NCI-H128 (cell line): ENCODE measurements around the gene MME.

Experiments used
- DNase-seq: peaks from one replicate; lab custom pipeline; 2025; ENCODE audit not compliant: unreplicated experiment; lab: John Stamatoyannopoulos, UW

The MME gene

DNA sequence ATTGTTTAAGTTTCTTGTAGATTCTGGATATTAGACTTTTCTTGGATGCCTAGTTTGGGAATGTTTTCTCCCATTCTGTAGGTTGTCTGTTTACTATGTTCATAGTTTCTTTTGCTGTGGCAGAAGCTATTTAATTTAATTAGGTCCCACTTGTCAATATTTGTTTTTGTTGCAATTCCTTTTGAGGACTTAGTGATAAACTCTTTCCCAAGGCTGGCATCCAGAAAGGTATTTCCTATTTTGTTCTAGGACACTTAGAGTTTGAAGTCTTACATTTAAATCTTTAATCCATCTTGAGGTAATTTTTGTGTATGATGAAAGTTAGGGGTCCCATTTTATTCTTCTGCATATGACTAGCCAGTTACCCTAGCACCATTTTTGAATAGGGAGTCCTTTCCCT lies 54.9 kb downstream of the MME start:
- DNase-seq, result no peak

GRCh38 chr3:155138677-155139076 lies 58.6 kb downstream of the MME start:
- DNase-seq, result no peak

GRCh38 chr3:155147588-155147987 lies 67.5 kb downstream of the MME start:
- DNase-seq, result no peak

DNA sequence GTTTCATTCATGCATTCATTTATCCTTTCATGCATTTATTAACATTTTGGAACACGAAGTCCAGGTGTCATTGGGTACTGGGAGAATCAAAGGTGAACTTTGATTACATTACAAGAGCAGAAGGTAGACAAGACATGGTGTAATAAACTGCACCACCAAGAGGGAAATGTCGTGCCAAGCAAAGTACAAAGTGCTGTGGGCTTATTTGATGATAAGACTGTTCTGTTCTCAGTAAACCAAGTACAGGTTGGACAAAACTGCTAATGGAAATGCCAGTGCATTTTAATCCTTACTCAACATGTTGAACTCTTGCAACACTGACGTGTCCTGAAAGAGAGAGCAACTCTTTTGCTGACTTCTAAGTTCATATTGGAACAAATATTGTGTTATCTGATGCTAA lies 69.4 kb downstream of the MME start:
- no peak for DNase-seq

GRCh38 chr3:155153242-155154186 lies 73.4 kb downstream of the MME start:
- DNase-seq, result no peak

DNA sequence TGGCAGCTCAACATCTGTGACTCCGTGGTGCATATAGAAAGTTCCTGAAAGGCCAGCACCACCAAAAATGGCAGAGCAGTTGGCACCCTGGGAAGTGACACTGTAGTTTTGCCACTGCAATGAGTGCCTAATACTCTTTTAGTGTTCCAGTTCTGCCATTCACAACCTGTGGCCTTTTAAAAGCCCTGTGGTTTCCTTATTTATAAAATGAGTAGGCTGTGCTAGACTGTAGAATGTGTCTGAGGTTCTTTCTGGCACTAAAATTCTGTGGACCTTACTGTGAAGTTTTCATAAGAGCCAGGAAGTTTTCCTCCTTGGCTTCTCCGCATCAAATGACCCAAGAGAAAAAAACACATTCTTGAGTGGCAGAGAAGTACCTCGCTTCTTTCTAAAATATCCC lies 74.1 kb downstream of the MME start:
- DNase-seq, result no peak

- no peak for DNase-seq
Measured at GRCh38 chr3:155158346-155159037, 78.4 kb downstream of the MME start.

DNA sequence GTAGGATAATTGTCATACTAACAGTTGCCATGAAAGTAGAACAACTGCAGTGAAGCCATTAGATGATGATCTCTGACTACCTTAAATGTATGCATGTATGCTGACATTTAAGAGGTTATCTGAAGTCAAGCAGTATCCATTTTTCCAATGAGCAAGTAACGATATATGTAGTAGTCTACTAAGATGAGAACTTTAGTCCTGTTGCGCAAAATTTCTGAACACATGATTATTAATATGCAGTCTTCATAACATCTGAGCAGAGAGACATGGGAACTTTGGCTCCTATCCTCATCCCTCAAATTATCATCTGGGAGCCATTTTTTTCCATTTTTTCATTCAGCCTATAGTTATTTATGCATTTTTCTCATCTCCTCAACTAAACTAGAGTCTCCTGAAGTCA lies 79.2 kb downstream of the MME start:
- no peak for DNase-seq

DNA sequence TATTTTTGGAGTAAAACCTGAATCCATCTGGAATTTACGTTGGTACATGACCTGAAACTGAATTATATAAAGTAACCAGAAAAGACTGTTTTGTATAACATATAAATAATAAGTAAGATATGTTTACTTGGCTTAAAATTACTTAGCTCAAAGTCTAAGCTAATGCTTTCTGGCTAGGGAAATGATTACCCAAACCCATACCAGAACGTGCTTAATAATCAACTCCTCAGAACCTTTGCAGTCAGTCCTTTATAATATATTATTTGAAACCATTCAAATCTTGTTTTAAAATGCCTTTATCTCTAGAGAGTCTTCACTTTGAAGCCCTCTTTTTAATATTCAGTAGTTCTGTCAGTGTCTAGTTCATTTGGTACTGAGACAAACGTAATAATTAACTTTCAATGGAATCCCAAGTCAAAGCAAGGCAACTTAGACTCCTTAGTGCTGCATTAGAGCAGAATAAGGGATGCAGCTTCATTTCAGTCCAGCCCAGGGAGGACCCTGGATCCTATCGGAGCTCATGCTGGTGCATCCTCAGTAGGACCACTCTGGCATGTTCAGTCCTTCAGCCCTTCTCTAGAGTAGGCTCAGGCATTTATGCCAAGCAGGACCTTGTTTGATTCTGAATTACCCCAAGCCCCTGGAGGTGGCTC lies 81.6 kb downstream of the MME start:
- no peak for DNase-seq

GRCh38 chr3:155164306-155164705 lies 84.2 kb downstream of the MME start:
- DNase-seq, result no peak

- DNase-seq, result no peak
Measured at GRCh38 chr3:155166441-155166840, 86.3 kb downstream of the MME start.

DNA sequence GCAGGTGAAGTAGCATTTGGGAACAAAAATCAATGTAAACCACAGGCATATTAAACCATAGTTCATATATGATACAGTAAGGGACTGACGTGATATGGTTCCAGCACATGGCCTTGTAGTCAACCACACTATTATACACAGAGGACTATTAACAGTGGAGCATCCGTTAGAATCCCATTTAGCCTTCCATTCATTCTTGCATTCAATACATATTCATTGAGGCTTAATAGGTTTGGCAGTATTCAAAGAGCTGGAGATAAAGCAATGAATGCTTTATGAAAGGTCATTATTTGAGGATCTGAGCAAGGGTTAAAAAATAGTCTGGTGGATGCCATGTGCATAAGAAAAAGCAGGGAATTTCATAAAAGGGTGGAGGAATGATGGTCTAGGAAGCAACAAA lies 89.1 kb downstream of the MME start:
- no peak for DNase-seq

- no peak for DNase-seq
Measured at GRCh38 chr3:155173771-155174170, 93.7 kb downstream of the MME start.

DNA sequence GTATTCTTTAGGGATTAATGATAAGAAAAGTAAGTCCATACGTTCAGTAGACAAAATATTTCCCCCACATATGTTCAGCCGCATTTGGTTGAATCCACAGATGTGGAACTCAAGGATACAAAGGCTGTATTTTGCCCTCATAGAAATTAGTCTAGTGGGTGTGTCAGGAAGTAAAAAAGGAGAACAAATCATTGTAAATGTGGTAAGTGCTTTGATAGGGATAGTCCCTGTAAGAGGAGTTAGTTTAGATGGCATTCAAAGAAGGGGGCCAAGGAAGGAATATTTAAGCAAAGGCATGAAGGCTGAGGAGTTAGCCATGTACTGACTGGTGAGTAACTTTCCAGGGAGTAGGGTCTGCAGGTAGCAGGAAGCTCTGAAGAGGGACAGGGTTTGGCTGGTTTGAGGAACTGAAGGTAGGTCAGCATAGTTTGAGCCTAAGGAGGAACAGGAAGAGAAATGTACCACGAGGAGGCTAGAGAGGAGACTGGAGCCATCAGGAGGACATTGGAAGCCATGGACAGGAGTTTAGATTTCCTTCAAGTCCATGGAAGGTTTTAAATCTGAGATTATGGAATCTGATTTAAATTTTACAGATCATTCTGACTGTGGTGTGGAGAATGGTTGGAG lies 98.8 kb downstream of the MME start:
- no peak for DNase-seq

DNA sequence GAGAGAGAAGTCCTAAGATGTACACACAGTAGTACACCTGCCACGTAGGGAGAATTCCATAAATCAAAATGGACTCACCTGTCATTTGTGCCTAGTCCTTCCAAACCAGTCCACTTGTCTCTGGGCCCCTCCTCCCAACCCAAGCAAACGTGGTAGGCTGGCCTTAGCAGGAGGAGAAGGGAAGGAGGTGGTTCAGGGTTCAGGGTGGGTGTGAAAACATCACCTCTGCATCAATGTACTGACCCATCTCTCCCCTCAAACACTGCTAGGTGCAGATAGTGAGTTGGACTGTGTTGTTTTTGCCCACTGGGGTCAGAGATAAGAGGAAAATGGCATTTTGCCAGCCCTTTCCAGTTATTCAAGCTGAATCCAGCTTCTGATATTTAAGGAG lies 99.3 kb downstream of the MME start:
- no peak for DNase-seq

- no peak for DNase-seq
Measured at GRCh38 chr3:155179966-155180757, 100.0 kb downstream of the MME start.

- no peak for DNase-seq
Measured at GRCh38 chr3:155182467-155182866, 102.3 kb downstream of the MME start.

GRCh38 chr3:155184011-155184410 lies 103.9 kb downstream of the MME start:
- DNase-seq, result no peak

DNA sequence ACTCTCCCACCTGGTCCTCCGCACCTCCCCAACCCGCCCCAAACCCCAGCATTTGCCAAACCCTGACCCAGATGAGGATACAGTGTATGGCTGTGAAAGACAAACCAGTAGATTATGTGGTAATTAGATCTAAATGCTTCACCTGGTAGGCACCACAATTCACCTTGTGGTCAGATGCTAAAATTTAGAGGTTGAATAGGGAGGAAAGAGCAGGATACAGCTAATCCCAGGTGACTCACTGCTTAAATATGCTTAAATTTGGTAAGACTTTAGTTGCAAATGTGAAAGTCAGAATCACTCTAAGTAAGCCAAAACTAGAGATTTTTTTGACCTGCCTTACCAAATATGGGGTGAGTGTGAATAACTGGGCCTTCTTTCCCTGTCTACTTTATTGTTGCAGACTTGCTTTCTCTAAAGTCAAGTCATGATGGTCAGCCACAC lies 105.5 kb downstream of the MME start:
- DNase-seq, result no peak

DNA sequence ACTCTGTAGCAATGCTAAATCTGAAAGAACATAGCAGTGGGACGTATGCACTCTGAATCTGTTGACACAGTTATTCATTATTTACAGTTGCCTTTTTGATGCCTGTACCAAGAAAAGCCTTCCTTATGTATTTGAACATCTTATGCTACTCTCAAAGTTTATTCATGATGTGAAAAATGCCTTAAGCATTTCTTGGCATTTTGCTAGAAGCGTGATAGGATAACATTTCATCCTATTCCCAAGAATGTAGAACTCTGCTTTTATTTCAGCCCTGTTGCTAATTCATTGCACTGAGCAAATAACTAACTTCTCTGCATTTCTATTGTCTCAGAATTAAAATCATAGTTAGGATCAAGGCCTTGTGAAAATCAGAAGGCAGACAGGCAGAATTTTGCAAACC lies 107.9 kb downstream of the MME start:
- no peak for DNase-seq

- DNase-seq, result no peak
Measured at GRCh38 chr3:155189478-155189877, 109.4 kb downstream of the MME start.
